Measurements from ENCODE around the gene PRPS1. TPM values are rescaled to one million over a fixed set of nuclear protein-coding genes. Genes with fewer than 3 reads are reported as not detected.

Gene PRPS1
- total RNA-seq, 2 donors from 2014 or later, result 37.5 to 37.6 TPM

GRCh38 chrX:107624893-107625292, 3.4 kb upstream of the PRPS1 start:
- TF ChIP-seq POLR2AphosphoS5 (IDR thresholded peaks at IDR 0.05) (no peak), CTCF (IDR thresholded peaks at IDR 0.05) (no peak), POLR2A (IDR thresholded peaks at IDR 0.05) (no peak)
- Histone ChIP-seq H3K27ac (no peak overlapping the region), H3K36me3 (no peaks in the 10 kb centered on the region), H3K4me1 (replicated peaks) (no peaks in the 10 kb centered on the region), H3K27me3 (replicated peaks; ENCODE audit: insufficient read depth) (no peaks in the 10 kb centered on the region), H3K4me3 (no peak overlapping the region), H3K9me3 (no peaks in the 10 kb centered on the region)
- no peak for DNase-seq (ENCODE audit: low spot score)
- 91% methylated on average over 2 of the region's 2 CpGs for WGBS
- intact Hi-C loops (cut with DNase I), result loop anchor here (10.0 kb wide), 1 partner anchor 630 kb away; no protein-coding TSS in a partner anchor

GRCh38 chrX:107625739-107626138, 2.6 kb upstream of the PRPS1 start:
- Histone ChIP-seq H3K4me3 (no peak overlapping the region), H3K27me3 (replicated peaks; ENCODE audit: insufficient read depth) (no peaks in the 10 kb centered on the region), H3K4me1 (replicated peaks) (no peaks in the 10 kb centered on the region), H3K36me3 (no peaks in the 10 kb centered on the region), H3K27ac (no peak overlapping the region), H3K9me3 (no peaks in the 10 kb centered on the region)
- intact Hi-C loops (cut with DNase I), result loop anchor here (10.0 kb wide), 1 partner anchor 631 kb away; no protein-coding TSS in a partner anchor
- DNase-seq (ENCODE audit: low spot score), result no peak
- 86% methylated on average over 5 of the region's 5 CpGs for WGBS
- TF ChIP-seq POLR2AphosphoS5 (IDR thresholded peaks at IDR 0.05) (no peak), CTCF (IDR thresholded peaks at IDR 0.05) (no peak)

- intact Hi-C loops (cut with DNase I), result loop anchor here (10.0 kb wide), 1 partner anchor 632 kb away; no protein-coding TSS in a partner anchor
- no peak overlapping the region for H3K27ac ChIP-seq
- no peaks in the 10 kb centered on the region for H3K27me3 ChIP-seq (replicated peaks; ENCODE audit: insufficient read depth)
- no peak overlapping the region for H3K4me3 ChIP-seq
- TF ChIP-seq POLR2A (IDR thresholded peaks at IDR 0.05), result no peak
- no peak for TF ChIP-seq POLR2AphosphoS5 (IDR thresholded peaks at IDR 0.05)
- TF ChIP-seq CTCF (IDR thresholded peaks at IDR 0.05), result no peak
- 69% methylated on average over 12 of the region's 12 CpGs for WGBS
- no peak for DNase-seq (ENCODE audit: low spot score)
- no peaks in the 10 kb centered on the region for H3K36me3 ChIP-seq
- H3K4me1 ChIP-seq (replicated peaks), result no peaks in the 10 kb centered on the region
- H3K9me3 ChIP-seq, result no peaks in the 10 kb centered on the region
These were observed 1.8 kb upstream of the PRPS1 start for GRCh38 chrX:107626481-107626880.

- H3K27me3 ChIP-seq (replicated peaks; ENCODE audit: insufficient read depth), result no peaks in the 10 kb centered on the region
- TF ChIP-seq POLR2AphosphoS5 (IDR thresholded peaks at IDR 0.05) (no peak), POLR2A (IDR thresholded peaks at IDR 0.05) (no peak), CTCF (IDR thresholded peaks at IDR 0.05) (no peak)
- no peaks in the 10 kb centered on the region for H3K4me1 ChIP-seq (replicated peaks)
- H3K36me3 ChIP-seq, result no peaks in the 10 kb centered on the region
- intact Hi-C loops (cut with DNase I), result loop anchor here (10.0 kb wide), 1 partner anchor 632 kb away; no protein-coding TSS in a partner anchor
- WGBS, result 57% methylated on average over 2 of the region's 2 CpGs
- no peak overlapping the region for H3K27ac ChIP-seq
- H3K4me3 ChIP-seq, result no peak overlapping the region
- H3K9me3 ChIP-seq, result no peaks in the 10 kb centered on the region
- DNase-seq (ENCODE audit: low spot score), result no peak
These were observed 1.4 kb upstream of the PRPS1 start for GRCh38 chrX:107626916-107627315.

All from prostate gland (tissue), 2 donors.